K562 (cell line): ENCODE results near the gene SYNJ2. TPM values are rescaled to one million over a fixed set of nuclear protein-coding genes. Genes with fewer than 3 reads are reported as not detected.

ENCODE experiments used
- BCL6 ChIP-seq: fragments of 250-450 bp; sonication (Bioruptor Pico); IDR thresholded peaks from 2 replicates; pipeline ENCODE4 v1.4.0; 2020
- DPF2 ChIP-seq: fragments of 450-650 bp; IDR thresholded peaks from 2 replicates; pipeline ENCODE4 v1.6.1; 2016
- FIP1L1 ChIP-seq: fragments of 200-400 bp; formaldehyde crosslinking; IDR thresholded peaks from 2 replicates; pipeline ENCODE4 v1.6.1; 2018; ENCODE audit warnings: mild to moderate bottlenecking, low read depth, low read length; ENCODE audit not compliant: poor library complexity, severe bottlenecking
- FOXJ3 ChIP-seq: sonication (generic); formaldehyde crosslinking; IDR thresholded peaks from 2 replicates; pipeline ENCODE4 v1.4.0; 2020; ENCODE audit warnings: mild to moderate bottlenecking, missing genetic modification reagents
- NELFE ChIP-seq: IDR thresholded peaks from 2 replicates; pipeline ENCODE4 v1.6.1; 2011; ENCODE audit warnings: mild to moderate bottlenecking; ENCODE audit not compliant: insufficient read depth, insufficient read length
- POLR2H ChIP-seq: IDR thresholded peaks from 2 replicates; pipeline ENCODE4 v1.6.1; 2016; ENCODE audit warnings: missing genetic modification characterization, low read depth, mild to moderate bottlenecking, control low read depth, missing compliant biosample characterization, moderate library complexity
- ZNF354B ChIP-seq: fragments of 250-450 bp; sonication (Bioruptor Pico); IDR thresholded peaks from 2 replicates; pipeline ENCODE4 v1.4.0; 2020
- ZNF717 ChIP-seq: fragments of 250-450 bp; sonication (Bioruptor Pico); IDR thresholded peaks from 2 replicates; pipeline ENCODE4 v1.5.0; 2021
- polyA plus RNA-seq, 8 experiments: library from polyadenylated mRNA; depleted of rRNA in 4 of 8; stranded (reverse) in 5 of 8; unstranded in 3 of 8; fragments of >200 nt; fragmentation: Nextera tagmentation in 2 of 8; fragmentation: Illumina TruSeq in 1 of 8; extraction: Ambion mirVana in 2 of 8; extraction: Trizol in 1 of 8; gene quantifications; 2 replicates each; pipeline versions ENCODE4 v1.2.1 to v1.2.3, GENCODE V29; 2011 to 2014; ENCODE audit warnings: inconsistent platforms in 1 of 8, missing spikeins in 1 of 8
- total RNA-seq, 7 experiments: library from RNA; depleted of rRNA in 6 of 7; stranded (reverse); fragments of >200 nt in 6 of 7; fragmentation: Illumina TruSeq in 2 of 7; extraction: Trizol in 2 of 7; gene quantifications; 2 replicates each; pipeline versions ENCODE4 v1.2.1 to v1.2.3, GENCODE V29; 2011 to 2021; ENCODE audit warnings: low replicate concordance in 1 of 7
- TF ChIP-seq, protein P1 (sequence below): sonication (generic); formaldehyde crosslinking; IDR thresholded peaks from 2 replicates; pipeline ENCODE4 v1.8.1; 2023; ENCODE audit warnings: missing genetic modification reagents, mild to moderate bottlenecking, borderline replicate concordance
- TF ChIP-seq, protein P2 (sequence below): fragments of 250-450 bp; sonication (Bioruptor Pico); IDR thresholded peaks from 2 replicates; pipeline ENCODE4 v1.5.0; 2020; ENCODE audit warnings: mild to moderate bottlenecking
- TF ChIP-seq, protein P3 (sequence below): sonication (generic); formaldehyde crosslinking; IDR thresholded peaks from 2 replicates; pipeline ENCODE4 v1.4.0; 2020; ENCODE audit warnings: mild to moderate bottlenecking, missing genetic modification reagents
- TF ChIP-seq, protein P4 (sequence below): fragments of 450-650 bp; conservative IDR thresholded peaks from 2 replicates; pipeline ENCODE4 v1.6.1; 2016; ENCODE audit warnings: missing genetic modification characterization, low read depth, mild to moderate bottlenecking, missing compliant biosample characterization, moderate library complexity
- TF ChIP-seq, protein P5 (sequence below), 2 experiments: fragments of 250-450 bp in 1 of 2; fragments of 450-650 bp in 1 of 2; sonication (Bioruptor Pico) in 1 of 2; IDR thresholded peaks; 2 replicates each; pipeline versions ENCODE4 v1.6.1 to v1.8.0; 2016 to 2021; ENCODE audit warnings: mild to moderate bottlenecking in 2 of 2, moderate library complexity in 2 of 2, missing compliant biosample characterization in 1 of 2, missing genetic modification characterization in 1 of 2

SYNJ2 gene
- total and polyA plus RNA-seq, 9 of the 15 experiments (the other 6 are each of a cell fraction or from before 2014, with no cell fraction given): 3.0 to 27.7 (median 17.8) TPM

DNA sequence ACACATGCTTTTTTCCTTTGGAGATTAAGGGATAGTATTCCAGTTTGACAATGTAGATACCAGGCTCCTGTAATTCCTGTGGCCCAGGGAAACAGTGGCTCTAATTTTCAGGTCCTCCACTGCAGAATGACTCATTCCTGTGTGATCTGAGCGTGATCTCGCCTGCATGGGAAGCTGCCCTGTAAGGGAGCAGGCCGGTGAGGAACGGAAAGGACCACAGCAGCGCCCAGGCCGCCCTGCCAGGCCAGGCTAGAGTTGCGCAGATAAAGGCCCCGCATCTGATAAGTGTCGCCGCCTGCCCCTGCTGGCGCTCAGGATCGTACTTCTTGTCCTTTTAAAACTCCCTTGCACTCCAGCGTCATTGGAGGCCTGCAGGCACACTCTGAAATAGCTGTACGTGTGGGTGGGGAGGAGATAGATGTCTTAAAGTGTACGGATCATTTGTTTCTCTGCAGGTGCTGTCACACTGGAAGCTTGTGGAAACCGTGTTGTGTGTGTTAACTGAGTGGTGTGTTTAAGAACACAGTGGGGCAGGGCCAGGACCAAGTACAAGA is 60.7 kb downstream of the SYNJ2 start (continued):
- TF ChIP-seq, protein P1, sequence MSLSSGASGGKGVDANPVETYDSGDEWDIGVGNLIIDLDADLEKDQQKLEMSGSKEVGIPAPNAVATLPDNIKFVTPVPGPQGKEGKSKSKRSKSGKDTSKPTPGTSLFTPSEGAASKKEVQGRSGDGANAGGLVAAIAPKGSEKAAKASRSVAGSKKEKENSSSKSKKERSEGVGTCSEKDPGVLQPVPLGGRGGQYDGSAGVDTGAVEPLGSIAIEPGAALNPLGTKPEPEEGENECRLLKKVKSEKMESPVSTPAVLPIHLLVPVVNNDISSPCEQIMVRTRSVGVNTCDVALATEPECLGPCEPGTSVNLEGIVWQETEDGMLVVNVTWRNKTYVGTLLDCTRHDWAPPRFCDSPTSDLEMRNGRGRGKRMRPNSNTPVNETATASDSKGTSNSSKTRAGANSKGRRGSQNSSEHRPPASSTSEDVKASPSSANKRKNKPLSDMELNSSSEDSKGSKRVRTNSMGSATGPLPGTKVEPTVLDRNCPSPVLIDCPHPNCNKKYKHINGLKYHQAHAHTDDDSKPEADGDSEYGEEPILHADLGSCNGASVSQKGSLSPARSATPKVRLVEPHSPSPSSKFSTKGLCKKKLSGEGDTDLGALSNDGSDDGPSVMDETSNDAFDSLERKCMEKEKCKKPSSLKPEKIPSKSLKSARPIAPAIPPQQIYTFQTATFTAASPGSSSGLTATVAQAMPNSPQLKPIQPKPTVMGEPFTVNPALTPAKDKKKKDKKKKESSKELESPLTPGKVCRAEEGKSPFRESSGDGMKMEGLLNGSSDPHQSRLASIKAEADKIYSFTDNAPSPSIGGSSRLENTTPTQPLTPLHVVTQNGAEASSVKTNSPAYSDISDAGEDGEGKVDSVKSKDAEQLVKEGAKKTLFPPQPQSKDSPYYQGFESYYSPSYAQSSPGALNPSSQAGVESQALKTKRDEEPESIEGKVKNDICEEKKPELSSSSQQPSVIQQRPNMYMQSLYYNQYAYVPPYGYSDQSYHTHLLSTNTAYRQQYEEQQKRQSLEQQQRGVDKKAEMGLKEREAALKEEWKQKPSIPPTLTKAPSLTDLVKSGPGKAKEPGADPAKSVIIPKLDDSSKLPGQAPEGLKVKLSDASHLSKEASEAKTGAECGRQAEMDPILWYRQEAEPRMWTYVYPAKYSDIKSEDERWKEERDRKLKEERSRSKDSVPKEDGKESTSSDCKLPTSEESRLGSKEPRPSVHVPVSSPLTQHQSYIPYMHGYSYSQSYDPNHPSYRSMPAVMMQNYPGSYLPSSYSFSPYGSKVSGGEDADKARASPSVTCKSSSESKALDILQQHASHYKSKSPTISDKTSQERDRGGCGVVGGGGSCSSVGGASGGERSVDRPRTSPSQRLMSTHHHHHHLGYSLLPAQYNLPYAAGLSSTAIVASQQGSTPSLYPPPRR (CRISPR knock-in tag): 0 out of 2 replicates have a peak, but pooled peaks have one; percentile 60
- TF ChIP-seq NELFE: no peak
- TF ChIP-seq DPF2: peak; percentile 80
- TF ChIP-seq POLR2H: no peak
- TF ChIP-seq FOXJ3 (CRISPR knock-in tag): no peak
- no peak for TF ChIP-seq ZNF354B (CRISPR knock-in tag)
- no peak for TF ChIP-seq BCL6 (CRISPR knock-in tag)
- TF ChIP-seq, protein P2, sequence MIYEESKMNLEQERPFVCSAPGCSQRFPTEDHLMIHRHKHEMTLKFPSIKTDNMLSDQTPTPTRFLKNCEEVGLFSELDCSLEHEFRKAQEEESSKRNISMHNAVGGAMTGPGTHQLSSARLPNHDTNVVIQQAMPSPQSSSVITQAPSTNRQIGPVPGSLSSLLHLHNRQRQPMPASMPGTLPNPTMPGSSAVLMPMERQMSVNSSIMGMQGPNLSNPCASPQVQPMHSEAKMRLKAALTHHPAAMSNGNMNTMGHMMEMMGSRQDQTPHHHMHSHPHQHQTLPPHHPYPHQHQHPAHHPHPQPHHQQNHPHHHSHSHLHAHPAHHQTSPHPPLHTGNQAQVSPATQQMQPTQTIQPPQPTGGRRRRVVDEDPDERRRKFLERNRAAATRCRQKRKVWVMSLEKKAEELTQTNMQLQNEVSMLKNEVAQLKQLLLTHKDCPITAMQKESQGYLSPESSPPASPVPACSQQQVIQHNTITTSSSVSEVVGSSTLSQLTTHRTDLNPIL (CRISPR knock-in tag): no peak
- no peak for TF ChIP-seq ZNF717
- TF ChIP-seq FIP1L1: no peak
- TF ChIP-seq, protein P3, sequence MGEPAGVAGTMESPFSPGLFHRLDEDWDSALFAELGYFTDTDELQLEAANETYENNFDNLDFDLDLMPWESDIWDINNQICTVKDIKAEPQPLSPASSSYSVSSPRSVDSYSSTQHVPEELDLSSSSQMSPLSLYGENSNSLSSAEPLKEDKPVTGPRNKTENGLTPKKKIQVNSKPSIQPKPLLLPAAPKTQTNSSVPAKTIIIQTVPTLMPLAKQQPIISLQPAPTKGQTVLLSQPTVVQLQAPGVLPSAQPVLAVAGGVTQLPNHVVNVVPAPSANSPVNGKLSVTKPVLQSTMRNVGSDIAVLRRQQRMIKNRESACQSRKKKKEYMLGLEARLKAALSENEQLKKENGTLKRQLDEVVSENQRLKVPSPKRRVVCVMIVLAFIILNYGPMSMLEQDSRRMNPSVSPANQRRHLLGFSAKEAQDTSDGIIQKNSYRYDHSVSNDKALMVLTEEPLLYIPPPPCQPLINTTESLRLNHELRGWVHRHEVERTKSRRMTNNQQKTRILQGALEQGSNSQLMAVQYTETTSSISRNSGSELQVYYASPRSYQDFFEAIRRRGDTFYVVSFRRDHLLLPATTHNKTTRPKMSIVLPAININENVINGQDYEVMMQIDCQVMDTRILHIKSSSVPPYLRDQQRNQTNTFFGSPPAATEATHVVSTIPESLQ (CRISPR knock-in tag): no peak
- TF ChIP-seq, protein P4, sequence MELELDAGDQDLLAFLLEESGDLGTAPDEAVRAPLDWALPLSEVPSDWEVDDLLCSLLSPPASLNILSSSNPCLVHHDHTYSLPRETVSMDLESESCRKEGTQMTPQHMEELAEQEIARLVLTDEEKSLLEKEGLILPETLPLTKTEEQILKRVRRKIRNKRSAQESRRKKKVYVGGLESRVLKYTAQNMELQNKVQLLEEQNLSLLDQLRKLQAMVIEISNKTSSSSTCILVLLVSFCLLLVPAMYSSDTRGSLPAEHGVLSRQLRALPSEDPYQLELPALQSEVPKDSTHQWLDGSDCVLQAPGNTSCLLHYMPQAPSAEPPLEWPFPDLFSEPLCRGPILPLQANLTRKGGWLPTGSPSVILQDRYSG (tag): peak; percentile 62; the same call in 1 of the 2 replicates
- TF ChIP-seq, protein P5, sequence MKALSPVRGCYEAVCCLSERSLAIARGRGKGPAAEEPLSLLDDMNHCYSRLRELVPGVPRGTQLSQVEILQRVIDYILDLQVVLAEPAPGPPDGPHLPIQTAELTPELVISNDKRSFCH (CRISPR knock-in tag; IDR thresholded peaks at IDR 0.05): no peak
- TF ChIP-seq, protein P5 (tag; IDR thresholded peaks at IDR 0.05): no peak
